ENCODE data around the gene NKPD1. TPM values are rescaled to one million over a fixed set of nuclear protein-coding genes. Genes with fewer than 3 reads are reported as not detected.

The NKPD1 gene
- total RNA-seq, 1 donor from 2014 or later = not detected

DNA sequence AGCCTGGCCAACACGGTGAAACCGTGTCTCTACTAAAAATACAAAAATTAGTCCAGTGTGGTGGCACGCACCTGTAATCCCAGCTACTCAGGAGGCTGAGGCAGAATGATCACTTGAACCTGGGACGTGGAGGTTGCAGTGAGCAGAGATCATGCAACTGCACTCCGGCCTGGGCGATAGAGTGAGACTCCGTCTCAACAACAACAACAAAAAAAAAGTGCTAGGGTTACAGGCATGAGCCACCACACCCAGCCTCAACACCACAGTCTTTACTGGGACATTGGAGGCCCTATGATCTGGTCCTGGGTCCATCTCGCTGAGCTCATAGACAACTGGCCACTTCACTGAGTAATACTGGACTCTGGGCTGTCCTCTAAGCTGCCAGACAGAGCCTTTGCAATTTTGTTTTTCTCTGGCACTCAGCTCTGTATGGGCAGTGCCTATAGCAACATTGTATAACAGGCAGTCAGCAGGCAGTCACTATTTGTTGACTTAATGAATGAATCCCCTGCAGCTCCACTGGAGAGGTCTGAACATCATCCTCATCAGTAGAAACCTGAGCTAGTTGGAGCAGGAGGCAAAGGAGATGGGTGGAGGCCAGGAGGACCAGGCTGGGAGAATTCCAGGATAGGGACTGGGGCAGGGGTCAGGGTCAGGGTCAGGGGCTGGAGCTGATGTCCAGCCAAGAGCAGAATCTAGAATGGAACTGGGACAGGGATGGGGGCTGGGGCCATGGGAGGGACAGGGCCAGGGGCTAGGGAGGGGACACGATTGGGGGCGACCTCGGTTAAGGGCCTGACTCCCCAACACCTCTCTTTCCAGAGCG, 25.9 kb upstream of the NKPD1 start:
- Mint-ChIP-seq H3K9me3 (ENCODE audit: unreplicated experiment) (no peaks in the 10 kb centered on the region), H3K4me3 (ENCODE audit: unreplicated experiment) (no peak overlapping the region), H3K27ac (ENCODE audit: unreplicated experiment) (no peak overlapping the region), H3K36me3 (ENCODE audit: low read depth, unreplicated experiment) (no peaks in the 10 kb centered on the region), H3K27me3 (ENCODE audit: low read depth, unreplicated experiment) (peaks cover 4% of the 10 kb centered on the region), H3K4me1 (ENCODE audit: low read depth, unreplicated experiment) (peaks cover 2% of the 10 kb centered on the region)
- TF ChIP-seq EZH2 (IDR thresholded peaks at IDR 0.05; ENCODE audit: insufficient read depth, low read length) (no peak), CTCF (IDR thresholded peaks at IDR 0.05; ENCODE audit: insufficient read depth, low read depth, low read length) (no peak)
- H2AFZ ChIP-seq (ENCODE audit: low read depth, low read length) = no peak overlapping the region
- H3K27me3 ChIP-seq (ENCODE audit: insufficient read depth, low read length) = no peaks in the 10 kb centered on the region
- FAIRE-seq (no peak), DNase-seq (ENCODE audit: low read depth) (no peak)
- no peak overlapping the region for H3K9ac ChIP-seq (ENCODE audit: low read length)
- no peak overlapping the region for H3K27ac ChIP-seq (ENCODE audit: low read depth, low read length)
- peaks cover 7% of the 10 kb centered on the region for H4K20me1 ChIP-seq (ENCODE audit: insufficient read depth, low read length)
- no peaks in the 10 kb centered on the region for H3K36me3 ChIP-seq (ENCODE audit: insufficient read depth, low read length)
- H3K79me2 ChIP-seq (ENCODE audit: insufficient read depth, low read length) = no peaks in the 10 kb centered on the region
- no peak overlapping the region for H3K4me2 ChIP-seq (ENCODE audit: low read length)
- no peaks in the 10 kb centered on the region for H3K4me1 ChIP-seq (ENCODE audit: insufficient read depth, low read length)
- no peak overlapping the region for H3K4me3 ChIP-seq (ENCODE audit: insufficient read depth, low read depth, low read length)
- H3K9me3 ChIP-seq (ENCODE audit: insufficient read depth, low read depth, low read length) = no peaks in the 10 kb centered on the region

DNA sequence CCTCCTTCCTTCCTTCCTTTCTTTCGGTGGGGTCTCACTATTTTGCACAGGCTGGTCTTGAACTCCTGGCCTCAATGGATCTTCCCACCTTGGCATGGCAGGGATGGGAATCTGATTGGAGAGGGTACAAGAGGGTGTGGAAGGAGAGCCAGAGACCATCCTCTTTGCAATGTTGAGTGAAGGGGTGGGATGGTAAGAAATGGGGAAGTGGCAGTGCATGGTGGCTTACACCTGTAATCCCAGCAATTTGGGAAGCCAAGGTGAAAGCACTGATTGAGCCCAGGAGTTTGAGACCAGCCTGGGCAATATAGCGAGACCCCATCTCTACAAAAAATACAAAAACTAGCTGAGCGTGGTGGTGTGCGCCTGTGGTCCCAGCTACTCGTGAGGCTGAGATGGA, 23.3 kb upstream of the NKPD1 start:
- H3K36me3 Mint-ChIP-seq (ENCODE audit: low read depth, unreplicated experiment) = peaks cover 4% of the 10 kb centered on the region
- Histone ChIP-seq H2AFZ (ENCODE audit: low read depth, low read length) (no peak overlapping the region), H3K4me1 (ENCODE audit: insufficient read depth, low read length) (peaks cover 9% of the 10 kb centered on the region), H3K79me2 (ENCODE audit: insufficient read depth, low read length) (peaks cover 19% of the 10 kb centered on the region), H3K9ac (ENCODE audit: low read length) (no peak overlapping the region), H3K4me3 (ENCODE audit: insufficient read depth, low read depth, low read length) (no peak overlapping the region), H3K9me3 (ENCODE audit: insufficient read depth, low read depth, low read length) (no peaks in the 10 kb centered on the region), H3K4me2 (ENCODE audit: low read length) (no peak overlapping the region), H3K27me3 (ENCODE audit: insufficient read depth, low read length) (no peaks in the 10 kb centered on the region), H3K27ac (ENCODE audit: low read depth, low read length) (no peak overlapping the region), H4K20me1 (ENCODE audit: insufficient read depth, low read length) (peaks cover 24% of the 10 kb centered on the region), H3K36me3 (ENCODE audit: insufficient read depth, low read length) (no peaks in the 10 kb centered on the region)
- no peak for FAIRE-seq
- H3K9me3 Mint-ChIP-seq (ENCODE audit: unreplicated experiment) = no peaks in the 10 kb centered on the region
- H3K27me3 Mint-ChIP-seq (ENCODE audit: low read depth, unreplicated experiment) = peaks cover 4% of the 10 kb centered on the region
- DNase-seq (ENCODE audit: low read depth) = no peak
- peaks cover 5% of the 10 kb centered on the region for H3K4me1 Mint-ChIP-seq (ENCODE audit: low read depth, unreplicated experiment)
- H3K4me3 Mint-ChIP-seq (ENCODE audit: unreplicated experiment) = no peak overlapping the region
- no peak for TF ChIP-seq CTCF (IDR thresholded peaks at IDR 0.05; ENCODE audit: insufficient read depth, low read depth, low read length)
- TF ChIP-seq EZH2 (IDR thresholded peaks at IDR 0.05; ENCODE audit: insufficient read depth, low read length) = no peak
- H3K27ac Mint-ChIP-seq (ENCODE audit: unreplicated experiment) = no peak overlapping the region

DNA sequence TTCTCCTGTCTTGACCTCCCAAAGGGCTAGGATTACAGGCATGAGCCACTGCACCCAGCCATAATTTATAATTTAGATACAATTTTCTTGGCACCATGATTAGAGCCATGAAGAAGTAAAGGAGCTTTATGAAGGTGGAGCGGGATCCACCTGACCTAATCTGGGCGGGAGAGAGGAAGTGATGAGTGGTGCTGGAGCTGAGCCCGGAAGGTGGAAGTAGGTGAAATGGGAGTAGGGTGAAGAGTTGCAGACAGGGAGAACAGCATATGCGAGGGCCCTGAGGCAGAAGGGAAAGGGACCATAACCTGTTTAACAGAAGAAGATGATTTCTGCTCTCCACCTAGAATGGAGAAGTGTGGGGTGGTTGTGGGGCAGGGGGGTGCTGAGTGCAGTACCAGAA, 22.0 kb upstream of the NKPD1 start:
- H3K36me3 ChIP-seq (ENCODE audit: insufficient read depth, low read length) = no peaks in the 10 kb centered on the region
- Mint-ChIP-seq H3K4me3 (ENCODE audit: unreplicated experiment) (no peak overlapping the region), H3K9me3 (ENCODE audit: unreplicated experiment) (no peaks in the 10 kb centered on the region), H3K27me3 (ENCODE audit: low read depth, unreplicated experiment) (peaks cover 4% of the 10 kb centered on the region), H3K4me1 (ENCODE audit: low read depth, unreplicated experiment) (peaks cover 6% of the 10 kb centered on the region), H3K36me3 (ENCODE audit: low read depth, unreplicated experiment) (peaks cover 5% of the 10 kb centered on the region), H3K27ac (ENCODE audit: unreplicated experiment) (peak overlapping the region; percentile 34)
- H3K9ac ChIP-seq (ENCODE audit: low read length) = no peak overlapping the region
- FAIRE-seq (no peak), DNase-seq (ENCODE audit: low read depth) (no peak)
- no peak overlapping the region for H3K4me2 ChIP-seq (ENCODE audit: low read length)
- no peak overlapping the region for H2AFZ ChIP-seq (ENCODE audit: low read depth, low read length)
- no peaks in the 10 kb centered on the region for H3K27me3 ChIP-seq (ENCODE audit: insufficient read depth, low read length)
- no peak overlapping the region for H3K4me3 ChIP-seq (ENCODE audit: insufficient read depth, low read depth, low read length)
- H4K20me1 ChIP-seq (ENCODE audit: insufficient read depth, low read length) = peaks cover 24% of the 10 kb centered on the region
- no peaks in the 10 kb centered on the region for H3K9me3 ChIP-seq (ENCODE audit: insufficient read depth, low read depth, low read length)
- H3K79me2 ChIP-seq (ENCODE audit: insufficient read depth, low read length) = peaks cover 19% of the 10 kb centered on the region
- TF ChIP-seq EZH2 (IDR thresholded peaks at IDR 0.05; ENCODE audit: insufficient read depth, low read length) (no peak), CTCF (IDR thresholded peaks at IDR 0.05; ENCODE audit: insufficient read depth, low read depth, low read length) (no peak)
- peaks cover 9% of the 10 kb centered on the region for H3K4me1 ChIP-seq (ENCODE audit: insufficient read depth, low read length)
- H3K27ac ChIP-seq (ENCODE audit: low read depth, low read length) = no peak overlapping the region

All from astrocyte (in vitro differentiated cells and primary cell).